GM19239 (cell line): ENCODE results near the gene MYT1.

Experiments used
- DNase-seq: peaks from one replicate; pipeline ENCODE4 v3.0.0; 2011; ENCODE audit warnings: low spot score; ENCODE audit not compliant: insufficient read length
- FAIRE-seq: peaks from 2 replicates; lab custom pipeline; 2011; peaks lifted over from hg19 to GRCh38; lab: Jason Lieb, UNC

Gene MYT1

DNA sequence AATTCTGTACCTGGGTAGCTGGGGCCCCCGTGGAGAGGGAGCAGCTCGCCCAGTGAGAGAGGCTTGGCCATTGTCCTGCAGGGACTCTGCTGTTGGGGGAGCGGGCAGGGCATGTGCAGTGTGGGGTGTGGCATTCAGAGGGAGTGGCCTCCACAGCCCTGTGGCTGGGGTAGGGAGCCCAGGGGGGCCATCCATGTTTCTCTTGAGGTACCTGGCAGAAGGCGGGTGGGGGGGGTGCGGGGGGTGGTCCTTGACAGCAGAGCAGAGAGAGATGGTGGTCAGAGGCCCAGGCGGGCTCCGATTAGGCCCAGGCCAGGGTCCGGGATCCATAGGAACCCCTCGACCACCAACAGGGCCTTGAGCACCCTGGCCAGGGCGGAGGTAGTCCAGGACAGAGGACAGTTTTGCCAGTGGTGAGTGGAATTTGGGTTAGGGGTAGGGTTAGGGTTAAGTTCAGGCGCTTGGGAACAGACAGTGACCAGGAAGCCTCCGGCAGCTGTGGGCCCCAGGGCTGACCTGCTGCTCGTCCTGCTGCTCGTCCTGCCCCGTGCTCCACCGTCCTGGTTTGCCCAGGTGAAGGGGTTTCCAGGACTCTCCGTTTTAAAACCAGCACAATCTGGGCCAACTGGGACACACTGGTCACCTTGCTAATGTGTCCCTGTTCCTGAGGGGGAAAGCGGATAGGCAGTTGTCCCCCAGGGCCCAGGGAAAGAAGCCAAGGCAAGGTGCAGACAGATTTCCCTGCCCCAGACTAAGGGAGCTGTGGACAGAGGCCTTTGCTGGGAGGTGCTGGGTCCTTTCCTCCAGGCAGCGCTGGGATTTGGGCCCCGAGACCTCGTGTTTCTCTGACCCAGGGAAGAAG, 24.8 kb upstream of the MYT1 start:
- no peak for FAIRE-seq
- no peak for DNase-seq

DNA sequence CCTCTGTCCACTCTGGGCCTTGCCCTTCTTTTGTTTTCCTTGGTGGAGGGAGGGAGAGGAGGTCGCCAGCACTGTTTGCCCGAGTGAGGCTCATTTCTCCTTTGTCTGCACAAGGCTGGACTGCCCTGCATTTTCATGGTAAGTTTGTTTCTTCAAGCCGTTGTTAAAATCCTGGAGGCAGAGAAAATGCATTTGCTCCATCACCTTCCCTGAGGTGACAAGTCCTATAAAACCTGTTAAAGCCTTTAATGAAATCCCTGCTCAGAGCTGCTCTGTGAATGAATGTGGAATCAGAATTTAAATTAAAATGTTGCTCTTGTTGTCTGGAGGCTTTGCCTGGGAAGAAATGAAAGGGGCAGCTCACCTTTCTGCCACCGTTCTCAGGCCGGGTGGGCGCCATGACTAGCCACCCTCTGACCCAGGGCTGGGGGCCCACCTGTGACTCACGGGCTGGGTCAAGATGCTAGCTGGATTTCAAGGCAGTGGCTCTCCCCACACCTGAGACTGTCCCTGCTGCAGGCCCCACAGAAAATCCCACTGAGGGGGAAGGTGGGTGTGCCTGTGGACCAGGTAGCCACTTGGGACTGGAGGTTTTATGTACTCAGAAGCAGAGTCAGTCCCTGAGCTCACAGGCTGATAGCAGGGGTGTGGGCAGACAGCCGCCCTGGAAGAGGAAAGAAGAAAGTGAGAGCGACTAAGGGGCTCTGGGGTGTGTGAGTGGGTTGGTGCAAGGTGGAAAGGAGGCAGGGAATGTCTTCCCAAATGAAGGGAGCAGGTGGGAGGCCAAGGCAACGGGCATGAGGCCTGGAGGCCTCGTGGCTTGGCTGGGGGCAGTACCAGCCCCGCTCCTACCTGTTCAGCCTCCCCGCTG, 24.0 kb upstream of the MYT1 start:
- FAIRE-seq = no peak

DNA sequence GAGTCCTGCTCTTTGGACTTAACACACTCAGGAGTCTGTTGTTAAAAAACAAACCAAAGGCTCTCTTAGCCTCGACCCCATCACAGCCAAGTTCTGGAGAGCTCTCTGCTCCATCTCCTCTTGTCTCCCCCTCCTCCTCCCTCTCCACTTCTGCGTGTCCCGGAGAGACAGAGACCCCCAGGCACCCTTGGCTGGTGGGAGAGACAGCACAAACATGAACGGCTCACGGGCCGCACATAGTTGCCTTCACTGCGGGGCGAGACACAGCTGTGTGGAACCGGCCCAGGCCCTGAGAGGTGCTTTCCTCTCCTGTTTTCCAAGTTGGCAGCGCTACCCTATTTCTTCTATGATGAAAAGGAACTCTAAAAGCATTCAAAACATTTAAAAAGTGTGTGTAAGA, 23.3 kb upstream of the MYT1 start:
- no peak for DNase-seq
- FAIRE-seq = no peak

More for the DNA sequence above, 24.0 kb upstream of the MYT1 start:
- DNase-seq = no peak

DNA sequence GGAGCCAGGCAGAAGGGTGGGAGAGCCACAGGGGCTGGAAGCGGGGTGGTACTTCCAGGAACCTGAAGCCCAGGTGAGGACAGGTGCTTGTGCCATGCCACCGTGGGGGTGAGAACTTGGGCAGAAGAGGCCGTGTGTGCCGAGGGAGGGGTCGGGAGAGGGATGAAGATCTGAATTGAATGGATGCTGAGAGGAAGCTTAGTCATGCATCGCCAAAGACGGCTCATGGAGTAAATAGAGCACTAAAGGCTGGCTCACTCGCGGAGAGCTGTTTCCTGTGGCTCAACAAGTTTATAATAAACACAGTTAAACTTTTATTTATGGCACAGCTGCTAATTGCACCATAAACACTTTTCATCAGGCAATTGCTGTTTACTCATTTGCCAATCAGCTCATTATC, 21.7 kb upstream of the MYT1 start:
- DNase-seq (no peak), FAIRE-seq (no peak)

DNA sequence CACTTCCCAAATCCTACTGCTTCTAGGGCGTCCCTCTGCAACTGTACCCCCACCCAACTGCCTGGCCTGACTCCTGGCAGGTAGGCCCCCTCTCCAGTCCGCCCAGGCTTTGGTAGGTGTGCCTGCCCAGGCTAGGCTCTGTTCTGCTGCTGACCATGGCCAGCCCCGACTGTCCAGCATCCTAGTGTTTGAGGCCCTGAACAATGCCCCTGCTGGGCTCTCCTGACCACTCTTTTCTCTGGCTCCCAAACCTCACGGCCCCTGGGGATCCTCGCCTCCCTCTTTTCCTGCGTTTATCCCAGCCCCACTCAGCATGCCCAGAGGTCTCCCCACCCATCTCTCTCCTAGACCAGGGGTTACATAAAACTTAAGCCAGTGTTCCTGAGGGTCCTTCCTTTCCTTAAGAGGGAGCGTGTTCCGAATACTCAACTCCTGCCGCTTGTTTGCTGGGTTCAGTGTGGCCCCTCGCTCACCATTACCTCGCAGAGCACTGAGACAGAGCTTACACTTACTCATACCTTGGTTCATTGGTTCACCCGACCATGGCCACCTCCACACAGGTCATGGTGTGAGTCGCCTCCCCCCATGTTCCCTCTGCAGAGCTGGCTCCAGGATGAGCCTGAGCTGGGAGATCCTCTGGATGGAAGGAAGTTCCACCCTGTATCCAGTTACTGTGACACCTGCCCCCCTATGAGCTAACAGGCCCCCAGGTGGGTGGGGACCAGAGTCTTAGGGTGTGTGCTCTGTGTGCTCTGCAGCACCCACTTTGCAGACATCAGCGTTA, 21.0 kb upstream of the MYT1 start:
- DNase-seq (no peak), FAIRE-seq (no peak)

DNA sequence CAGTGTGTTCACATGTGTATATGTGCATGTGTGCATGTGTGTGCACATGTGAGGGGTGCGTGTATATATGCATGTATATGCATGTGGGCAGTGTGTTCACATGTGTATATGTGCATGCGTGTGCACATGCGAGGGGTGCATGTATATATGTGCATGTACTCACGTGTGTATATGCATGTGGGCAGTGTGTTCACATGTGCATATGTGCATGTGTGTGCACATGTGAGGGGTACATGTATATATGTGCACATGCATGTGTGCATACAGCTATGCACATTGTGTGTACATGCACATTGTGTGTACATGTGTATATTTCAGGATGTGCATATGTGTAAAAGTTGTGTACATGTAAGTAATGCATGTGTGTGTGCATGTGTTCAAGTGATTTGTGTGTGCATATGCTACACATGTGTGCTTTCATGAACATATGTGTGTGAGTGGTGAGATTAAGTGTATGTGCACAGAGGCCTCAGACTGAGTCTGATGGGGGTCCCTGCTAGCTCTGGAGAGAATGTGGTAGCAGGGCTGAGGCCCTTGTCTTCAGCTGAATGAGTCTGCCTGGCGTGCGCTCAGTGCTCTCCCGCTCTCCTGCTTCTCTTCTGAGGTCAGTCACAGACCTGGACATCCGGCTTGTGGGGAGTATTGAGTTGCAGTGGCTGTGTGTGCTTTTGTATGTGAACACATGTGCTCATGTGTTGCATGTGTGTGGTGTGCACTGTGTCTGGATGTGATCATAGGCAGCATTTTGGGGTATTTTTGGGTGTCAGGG, 19.9 kb upstream of the MYT1 start:
- FAIRE-seq = no peak
- DNase-seq = no peak

DNA sequence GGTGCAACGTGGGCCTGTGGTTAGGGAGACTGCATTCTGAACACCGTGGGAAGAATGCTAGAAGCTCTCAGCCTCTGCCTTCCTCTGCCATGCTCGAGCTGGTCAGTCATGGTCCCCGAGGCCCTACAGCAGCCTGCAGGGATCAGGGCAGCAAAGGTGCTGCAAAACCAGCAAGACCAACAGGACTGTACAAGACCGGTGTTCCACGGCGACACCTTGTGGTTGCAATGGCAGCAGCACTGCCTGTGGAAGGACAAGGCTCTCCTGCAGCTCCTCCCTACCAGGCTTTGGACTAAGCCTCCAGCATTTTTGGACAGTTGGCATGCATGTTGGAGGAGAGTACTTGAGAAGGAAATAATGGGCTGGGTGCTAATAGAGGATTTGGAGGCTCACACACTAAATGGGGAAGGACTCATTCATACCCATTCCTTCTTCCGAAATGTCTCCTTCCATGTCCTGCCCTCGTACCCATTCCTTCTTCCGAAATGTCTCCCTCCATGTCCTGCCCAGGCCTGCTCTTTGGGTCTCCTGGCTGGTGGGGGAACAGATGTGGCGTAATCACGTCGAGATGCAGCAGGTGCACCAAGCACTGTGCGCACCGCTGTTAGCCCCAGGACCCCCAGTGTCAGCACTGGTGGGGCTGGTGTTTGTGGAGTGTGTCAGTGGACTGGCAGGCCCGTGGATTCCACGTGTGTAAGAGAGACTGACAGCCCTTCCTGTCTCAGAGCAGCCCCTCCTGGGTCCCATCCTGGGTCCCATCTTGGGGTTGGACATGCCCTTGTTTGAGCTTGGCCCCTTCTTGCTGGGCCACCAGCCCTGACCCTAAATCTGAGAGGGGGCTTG, 18.6 kb upstream of the MYT1 start:
- DNase-seq (no peak), FAIRE-seq (no peak)

DNA sequence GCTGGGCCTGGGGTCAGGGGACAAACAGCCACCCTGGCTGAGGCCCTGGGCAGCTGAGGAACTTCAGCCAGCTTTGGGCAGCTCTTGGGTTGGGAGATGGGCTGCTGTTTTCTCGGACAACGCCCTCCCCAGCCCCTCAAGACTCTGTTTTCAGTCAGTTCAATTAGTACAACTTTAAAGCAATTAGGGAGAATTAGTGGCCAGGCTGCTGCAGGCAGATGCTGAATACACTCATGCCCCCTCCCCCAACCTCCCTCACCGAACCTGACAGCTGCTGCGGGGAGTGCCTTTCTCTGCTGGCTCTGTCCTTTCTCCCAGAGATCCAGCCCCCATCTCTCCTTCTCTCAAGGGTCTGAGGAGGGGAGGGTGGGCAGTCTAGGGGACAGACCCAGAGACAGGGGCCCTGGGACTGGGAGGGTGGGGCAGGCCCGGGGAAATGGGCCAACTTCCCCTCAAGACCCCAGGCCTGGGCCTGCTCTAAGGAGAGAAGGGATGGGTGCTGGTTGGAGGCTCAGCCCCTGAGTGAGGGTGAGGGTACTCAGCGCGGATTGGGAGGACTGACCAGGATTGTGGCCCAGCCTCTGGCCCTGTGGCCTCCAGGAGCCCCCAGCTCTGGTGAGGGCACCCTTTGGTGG, 17.8 kb upstream of the MYT1 start:
- no peak for FAIRE-seq
- no peak for DNase-seq

DNA sequence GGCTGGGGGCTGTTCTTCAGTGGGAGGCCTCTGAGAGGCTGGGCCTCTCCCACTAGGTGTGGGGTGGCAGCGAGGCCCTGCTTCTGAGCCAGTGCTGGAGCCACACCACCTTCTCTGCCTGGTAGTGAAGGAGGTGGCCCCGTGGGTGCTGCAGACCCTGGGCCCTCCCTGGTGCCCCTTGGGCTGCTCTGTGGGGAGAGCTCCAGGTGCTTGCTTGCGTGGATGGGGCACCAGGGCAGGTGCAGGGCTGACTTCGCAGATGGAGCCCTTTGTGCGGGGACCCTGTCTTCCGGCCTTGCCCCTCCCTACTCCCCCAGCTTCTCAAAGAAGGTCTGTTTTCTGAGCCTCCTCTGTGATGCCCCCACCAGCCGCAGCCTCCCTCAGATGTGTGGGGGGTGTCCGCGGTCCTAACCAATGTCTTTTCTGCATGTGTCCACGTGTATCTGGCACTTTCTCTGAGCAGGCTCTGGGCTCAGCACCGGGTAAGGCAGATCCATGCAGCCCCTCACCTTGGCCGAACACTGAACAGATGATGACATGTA, 17.2 kb upstream of the MYT1 start:
- DNase-seq = no peak
- no peak for FAIRE-seq

DNA sequence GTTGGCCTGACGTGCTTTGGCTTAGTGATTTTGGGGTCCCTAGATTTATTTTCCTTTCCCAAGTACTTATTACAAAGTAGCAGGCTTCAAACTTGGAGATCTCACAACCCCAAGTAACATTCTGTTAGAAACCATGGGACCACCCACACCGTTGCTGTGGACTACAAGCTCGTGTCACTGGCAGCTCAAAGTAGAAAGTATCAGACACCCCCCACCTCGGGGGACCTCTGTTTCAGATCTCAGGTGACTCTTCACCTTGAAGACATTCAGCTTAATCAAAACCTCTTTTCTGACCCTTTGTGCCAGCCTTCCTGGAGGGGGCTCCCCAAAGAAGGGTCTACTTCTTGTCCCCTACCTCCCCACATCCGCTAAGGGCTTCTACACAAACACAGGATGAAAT, 15.7 kb upstream of the MYT1 start:
- no peak for DNase-seq
- no peak for FAIRE-seq

DNA sequence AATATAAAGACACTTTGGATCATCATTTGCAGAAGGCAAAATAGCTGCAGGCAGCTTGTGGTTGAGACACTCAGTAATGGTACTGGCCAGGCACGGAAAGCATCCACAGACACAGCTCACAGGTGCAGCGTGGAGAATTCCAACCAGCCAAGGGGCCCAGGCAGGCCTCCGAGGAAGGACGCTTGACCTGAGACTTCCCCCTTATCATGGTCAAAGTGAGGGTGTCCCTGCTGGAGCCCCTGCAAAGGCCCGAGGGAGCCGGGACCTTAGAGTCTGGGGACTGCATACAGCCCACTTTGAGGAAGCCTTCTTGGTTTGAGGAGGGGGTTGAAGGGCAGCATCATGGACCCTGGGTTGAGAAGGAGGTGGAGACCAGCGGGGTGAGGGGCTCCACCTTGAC, 15.1 kb upstream of the MYT1 start:
- DNase-seq = no peak
- no peak for FAIRE-seq

DNA sequence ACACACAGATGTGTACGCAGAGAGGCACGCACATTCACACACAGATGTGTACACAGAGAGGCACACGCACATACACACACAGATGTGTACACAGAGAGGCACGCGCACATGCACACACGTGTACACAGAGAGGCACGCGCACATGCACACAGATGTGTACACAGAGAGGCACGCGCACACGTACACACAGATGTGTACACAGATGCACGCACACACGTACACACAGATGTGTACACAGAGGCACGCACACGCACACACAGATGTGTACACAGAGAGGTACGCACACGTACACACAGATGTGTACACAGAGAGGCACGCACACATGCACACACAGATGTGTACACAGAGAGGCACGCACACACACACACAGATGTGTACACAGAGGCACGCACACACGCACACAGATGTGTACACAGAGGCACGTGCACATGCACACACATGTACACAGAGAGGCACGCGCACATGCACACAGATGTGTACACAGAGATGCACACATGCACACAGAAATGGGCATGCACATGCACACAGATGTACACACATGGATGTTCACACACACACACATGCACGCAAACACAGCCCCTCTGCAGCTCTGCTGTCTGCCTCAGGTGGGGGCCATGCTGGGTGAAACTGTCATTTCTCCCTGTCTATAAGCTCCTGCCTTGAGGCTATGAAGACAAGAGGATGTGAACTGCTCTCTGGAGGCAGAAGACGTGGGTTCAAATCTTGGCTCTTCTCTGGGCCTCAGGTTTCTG, 14.3 kb upstream of the MYT1 start:
- FAIRE-seq (no peak), DNase-seq (no peak)

DNA sequence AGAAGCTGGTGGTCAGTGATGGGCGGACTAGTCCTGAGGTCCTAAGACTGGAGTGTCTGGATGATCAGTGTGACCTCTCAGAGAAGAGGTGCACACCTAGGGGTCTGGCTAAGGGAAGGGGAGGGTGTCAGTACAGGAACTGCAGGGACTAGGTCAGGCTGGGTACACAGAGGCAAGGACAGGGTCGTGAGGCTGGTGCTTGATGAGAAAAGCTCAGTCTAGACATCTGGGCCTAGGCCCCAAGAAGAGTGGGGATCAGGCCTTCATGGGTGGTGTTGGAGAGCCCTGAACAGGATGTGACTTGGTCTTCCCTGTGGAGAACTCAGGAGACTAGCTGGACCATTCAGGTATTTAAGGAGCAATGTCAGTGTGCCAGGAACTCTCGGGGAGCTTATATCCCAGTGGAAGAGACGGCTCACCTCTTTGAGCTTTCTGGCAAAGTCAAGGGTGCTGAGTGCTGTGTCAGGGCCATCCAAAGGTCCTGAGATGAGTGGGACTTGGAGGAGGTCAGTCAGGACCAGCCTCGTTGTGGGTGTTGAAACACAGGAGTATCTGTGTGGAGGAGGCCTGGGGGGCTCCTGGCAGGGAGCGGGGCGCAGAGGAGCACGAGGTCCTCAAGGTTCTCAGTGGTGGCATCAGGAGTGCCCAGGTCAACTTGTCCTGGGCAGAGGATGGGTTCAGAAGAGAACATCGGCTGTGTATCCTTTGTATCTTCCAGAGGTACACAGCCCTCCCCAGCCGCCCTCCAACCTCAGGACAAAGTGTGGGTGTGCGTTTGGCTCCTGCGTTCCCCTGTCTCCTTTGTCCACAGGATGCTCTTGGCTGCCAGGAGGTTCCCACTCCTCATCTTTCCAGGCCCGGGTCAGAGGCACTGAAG, 13.3 kb upstream of the MYT1 start:
- no peak for FAIRE-seq
- no peak for DNase-seq

DNA sequence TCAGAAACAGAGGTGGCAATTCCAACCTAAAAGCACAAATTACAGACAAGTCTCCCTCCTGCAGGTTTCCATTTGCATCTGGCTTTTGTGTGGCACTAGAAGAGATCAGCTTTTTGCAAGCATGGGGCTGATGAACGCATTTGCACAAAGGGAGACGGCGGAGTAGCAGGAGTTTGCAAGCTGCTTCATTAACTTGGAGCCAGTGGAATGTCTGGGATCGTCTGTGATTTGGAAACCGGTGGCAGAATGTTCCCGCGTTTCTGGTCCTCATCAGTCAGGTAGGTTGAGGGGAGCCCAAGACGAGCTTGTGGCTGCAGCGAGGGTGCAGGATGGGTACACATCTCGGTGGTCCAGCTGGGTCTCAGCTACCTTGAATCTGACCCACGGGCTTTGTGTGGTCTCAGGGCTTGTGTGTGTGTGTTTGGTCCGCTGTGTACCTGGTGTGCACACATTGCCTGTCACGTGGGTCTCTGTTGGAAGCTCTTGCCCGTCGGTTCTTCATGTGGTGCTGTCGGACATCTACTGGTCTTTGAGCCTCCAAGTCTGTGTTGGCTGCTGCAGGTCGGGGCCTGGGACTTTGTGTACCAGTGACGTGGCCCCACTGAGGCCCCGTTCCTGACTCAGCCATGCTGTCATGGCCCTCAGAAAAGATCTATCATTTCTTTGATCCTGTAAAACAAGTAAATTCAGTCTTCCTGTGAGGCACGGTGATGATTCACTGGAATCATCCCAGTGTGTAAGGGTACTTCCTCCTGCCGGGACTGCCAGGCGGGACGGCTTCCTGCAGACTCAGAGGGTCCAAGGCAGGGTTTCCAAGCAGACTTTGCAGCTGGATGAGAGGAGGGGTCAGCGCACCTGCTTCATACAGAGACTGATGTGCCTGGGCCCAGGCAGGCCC, 12.4 kb upstream of the MYT1 start:
- FAIRE-seq (no peak), DNase-seq (no peak)

DNA sequence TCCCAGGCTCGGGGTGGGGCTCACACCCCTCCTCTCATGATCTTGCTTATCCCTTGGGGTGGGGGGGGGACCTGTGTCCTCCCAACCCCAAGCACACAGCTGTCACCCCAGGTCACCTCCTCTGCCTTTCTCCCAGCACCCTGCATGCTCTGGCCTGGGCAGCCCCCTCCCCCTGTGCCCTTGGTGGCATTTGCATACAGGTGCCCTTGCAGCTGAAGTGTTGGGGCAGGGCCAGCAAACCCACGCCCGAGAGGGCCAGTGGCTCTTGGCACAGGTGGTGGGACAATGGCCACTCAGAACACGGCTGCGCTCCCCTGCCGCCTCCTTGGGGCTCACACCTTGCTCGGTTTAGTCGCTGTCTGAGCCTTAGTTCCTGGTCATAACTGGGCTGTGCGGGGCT, 11.3 kb upstream of the MYT1 start:
- no peak for FAIRE-seq
- DNase-seq = no peak

DNA sequence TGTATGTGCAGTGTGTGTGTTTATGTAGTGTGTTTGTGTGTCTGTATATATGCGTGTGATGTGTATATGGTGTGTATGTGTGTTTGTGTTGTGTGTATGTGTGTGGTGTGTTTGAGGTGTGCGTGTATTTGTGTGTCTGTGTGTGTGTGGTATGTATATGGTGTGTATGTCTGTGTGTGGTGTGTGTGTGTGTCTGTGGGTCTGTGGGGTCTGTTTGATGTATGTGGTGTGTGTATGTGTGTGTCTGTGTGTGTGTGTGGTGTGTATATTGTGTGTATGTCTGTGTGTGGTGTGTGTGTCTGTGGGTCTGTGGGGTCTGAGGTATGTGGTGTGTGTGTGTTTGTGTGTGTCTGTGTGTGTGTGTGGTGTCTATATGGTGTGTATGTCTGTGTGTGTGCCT, 10.8 kb upstream of the MYT1 start:
- FAIRE-seq (no peak), DNase-seq (no peak)
